GM13976 (cell line): ENCODE data around the gene UPP1.
"Not testable (repeated sequence)": the region's sequence is repeated elsewhere in the genome, so short reads cannot be mapped to it uniquely, and the experiment has no call there.

ENCODE experiments used
- DNase-seq: peaks from one replicate; pipeline ENCODE4 v3.0.0; 2012; ENCODE audit warnings: low spot score
- CTCF ChIP-seq: IDR thresholded peaks from 2 replicates; pipeline ENCODE4 v1.5.1; 2012; ENCODE audit warnings: borderline replicate concordance, mild to moderate bottlenecking; ENCODE audit not compliant: insufficient read depth; ENCODE audit errors: extremely low read depth, missing control alignments, control extremely low read depth
- in situ Hi-C: fragments of 300-500 bp; cut with MboI; formaldehyde crosslinking; loops from one replicate; pipeline ENCODE4 v1.12.0; 2022; ENCODE audit warnings: low sequenced_read_pairs, mixed read lengths, inconsistent platforms; ENCODE audit not compliant: unreplicated experiment

The UPP1 gene

GRCh38 chr7:48063985-48064384, 25.1 kb upstream of the UPP1 start:
- in situ Hi-C loops, result no loop called here
- TF ChIP-seq CTCF, result no peak
- no peak for DNase-seq

- in situ Hi-C loops, result no loop called here
- no peak for TF ChIP-seq CTCF
- DNase-seq, result no peak
Measured at GRCh38 chr7:48067475-48067874, 21.6 kb upstream of the UPP1 start.

- in situ Hi-C loops, result no loop called here
- no peak for DNase-seq
- TF ChIP-seq CTCF, result no peak
Measured at GRCh38 chr7:48074204-48074654, 14.8 kb upstream of the UPP1 start.

- DNase-seq, result no peak
- in situ Hi-C loops, result loop anchor here (25.0 kb wide), 1 partner anchor 185 kb away; no protein-coding TSS in a partner anchor
- TF ChIP-seq CTCF, result no peak
Measured at GRCh38 chr7:48077423-48077822, 11.6 kb upstream of the UPP1 start.

- in situ Hi-C loops, result loop anchor here (25.0 kb wide), 1 partner anchor 184 kb away; no protein-coding TSS in a partner anchor
- no peak for DNase-seq
- TF ChIP-seq CTCF, result no peak
Measured at GRCh38 chr7:48078470-48078869, 10.6 kb upstream of the UPP1 start.

GRCh38 chr7:48082378-48082777, 6.7 kb upstream of the UPP1 start:
- in situ Hi-C loops, result loop anchor here (25.0 kb wide), 1 partner anchor 180 kb away; no protein-coding TSS in a partner anchor
- DNase-seq, result not testable (repeated sequence)

GRCh38 chr7:48083114-48083830, 5.8 kb upstream of the UPP1 start:
- in situ Hi-C loops, result loop anchor here (25.0 kb wide), 1 partner anchor 179 kb away; no protein-coding TSS in a partner anchor
- no peak for DNase-seq
- TF ChIP-seq CTCF, result no peak
